Gastrocnemius medialis (tissue), 4 donors: ENCODE measurements around the gene HCFC1. TPM values are rescaled to one million over a fixed set of nuclear protein-coding genes. Genes with fewer than 3 reads are reported as not detected.
A peak's percentile ranks its signal among the peaks of the same experiment; 100 is the strongest.
"Not testable (repeated sequence)": the region's sequence is repeated elsewhere in the genome, so short reads cannot be mapped to it uniquely, and the experiment has no call there.

Experiments used
- ATAC-seq, 2 donors: fragments of 150-250 bp; one replicate each; pipeline ENCODE4 v1.9.1; 2016
- DNase-seq, 2 donors: peaks; one replicate each; pipeline ENCODE4 v3.0.0-alpha.2; 2019
- H3K27ac ChIP-seq, 4 donors: fragments of 200-600 bp; sonication (generic); 1 replicate in 1 of 4; 2 replicates in 3 of 4; pipeline ENCODE4 v1.5.1; 2016 to 2018; ENCODE audit warnings: mild to moderate bottlenecking in 2 of 4, moderate library complexity in 1 of 4
- H3K27me3 ChIP-seq, 3 donors: fragments of 200-600 bp; sonication (generic) in 2 of 3; 1 replicate in 1 of 3; 2 replicates in 2 of 3; pipeline versions ENCODE4 v1.5.1 to v1.6.0; 2016 to 2019; ENCODE audit warnings: mild to moderate bottlenecking in 1 of 3, moderate library complexity in 1 of 3
- H3K36me3 ChIP-seq, 2 donors: fragments of 200-600 bp; sonication (generic) in 1 of 2; one replicate each; pipeline ENCODE4 v1.5.1; 2017 to 2018
- H3K4me1 ChIP-seq, 2 donors: fragments of 200-600 bp; sonication (generic) in 1 of 2; one replicate each; pipeline ENCODE4 v1.5.1; 2016 to 2017; ENCODE audit warnings: mild to moderate bottlenecking in 2 of 2
- H3K4me3 ChIP-seq, 4 donors: fragments of 200-600 bp; sonication (generic) in 3 of 4; 1 replicate in 1 of 4; 2 replicates in 3 of 4; pipeline ENCODE4 v1.5.1; 2016 to 2019; ENCODE audit warnings: mild to moderate bottlenecking in 2 of 4
- H3K9me3 ChIP-seq, 3 donors: fragments of 200-600 bp; sonication (generic) in 2 of 3; 1 replicate in 1 of 3; 2 replicates in 2 of 3; pipeline ENCODE4 v1.5.1; 2016 to 2019
- POLR2A ChIP-seq, 2 donors: fragments of 450-650 bp; IDR thresholded peaks; one replicate each; pipeline ENCODE4 v1.6.1; 2017; ENCODE audit warnings: antibody characterized with exemption in 2 of 2, mild to moderate bottlenecking in 2 of 2, moderate library complexity in 2 of 2
- in situ Hi-C, 4 donors: fragments of 200-750 bp; cut with MboI; loops; one replicate each; pipeline versions ENCODE4 v1.15.0 to v1.8.0; 2017; ENCODE audit warnings: low sequenced_read_pairs in 4 of 4
- intact Hi-C: fragments of 100-400 bp; cut with DNase I; formaldehyde crosslinking; loops from one replicate; pipeline ENCODE4 v1.15.1; 2023; ENCODE audit warnings: low total_unique reads
- total RNA-seq, 4 donors: library from RNA; depleted of rRNA; stranded (reverse); fragments of >200 nt; gene quantifications; one replicate each; pipeline versions ENCODE4 v1.1.0 to v1.2.3, GENCODE V29; 2016
- TF ChIP-seq, protein P1 (sequence below), 5 experiments: fragments of 450-650 bp in 3 of 5; fragments of 200-600 bp in 2 of 5; sonication (generic) in 2 of 5; IDR thresholded peaks in 4 of 5; conservative IDR thresholded peaks in 1 of 5; 1 replicate in 4 of 5; 2 replicates in 1 of 5; pipeline ENCODE4 v1.5.1; 2016 to 2019; ENCODE audit warnings: antibody characterized with exemption in 5 of 5, mild to moderate bottlenecking in 3 of 5, moderate library complexity in 3 of 5

HCFC1 gene
- total RNA-seq, 4 donors from 2014 or later = 15.9 to 56.4 (median 51.8) TPM

- peak in 1 of 2 donors; percentile 25 for ATAC-seq
Measured at GRCh38 chrX:153999359-154000037, 27.9 kb upstream of the HCFC1 start.

GRCh38 chrX:153995504-153995903 is 23.9 kb upstream of the HCFC1 start:
- no peak for ATAC-seq
- intact Hi-C loops = no loop called here
- Histone ChIP-seq H3K27ac (no peak overlapping the region), H3K36me3 (no peaks in the 10 kb centered on the region), H3K4me1 (no peaks in the 10 kb centered on the region), H3K27me3 (no peaks in the 10 kb centered on the region), H3K9me3 (no peaks in the 10 kb centered on the region), H3K4me3 (no peak overlapping the region)
- no peak for DNase-seq
- TF ChIP-seq, protein P1, sequence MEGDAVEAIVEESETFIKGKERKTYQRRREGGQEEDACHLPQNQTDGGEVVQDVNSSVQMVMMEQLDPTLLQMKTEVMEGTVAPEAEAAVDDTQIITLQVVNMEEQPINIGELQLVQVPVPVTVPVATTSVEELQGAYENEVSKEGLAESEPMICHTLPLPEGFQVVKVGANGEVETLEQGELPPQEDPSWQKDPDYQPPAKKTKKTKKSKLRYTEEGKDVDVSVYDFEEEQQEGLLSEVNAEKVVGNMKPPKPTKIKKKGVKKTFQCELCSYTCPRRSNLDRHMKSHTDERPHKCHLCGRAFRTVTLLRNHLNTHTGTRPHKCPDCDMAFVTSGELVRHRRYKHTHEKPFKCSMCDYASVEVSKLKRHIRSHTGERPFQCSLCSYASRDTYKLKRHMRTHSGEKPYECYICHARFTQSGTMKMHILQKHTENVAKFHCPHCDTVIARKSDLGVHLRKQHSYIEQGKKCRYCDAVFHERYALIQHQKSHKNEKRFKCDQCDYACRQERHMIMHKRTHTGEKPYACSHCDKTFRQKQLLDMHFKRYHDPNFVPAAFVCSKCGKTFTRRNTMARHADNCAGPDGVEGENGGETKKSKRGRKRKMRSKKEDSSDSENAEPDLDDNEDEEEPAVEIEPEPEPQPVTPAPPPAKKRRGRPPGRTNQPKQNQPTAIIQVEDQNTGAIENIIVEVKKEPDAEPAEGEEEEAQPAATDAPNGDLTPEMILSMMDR (IDR thresholded peaks at IDR 0.05 in 4 of 5, conservative IDR thresholded peaks at IDR 0.05 in 1 of 5) = no peak
- in situ Hi-C loops = no loop called here

More at GRCh38 chrX:153999359-154000037, 27.9 kb upstream of the HCFC1 start:
- in situ Hi-C loops = no loop called here
- Histone ChIP-seq H3K4me1 (no peaks in the 10 kb centered on the region), H3K9me3 (no peaks in the 10 kb centered on the region), H3K27me3 (no peaks in the 10 kb centered on the region), H3K27ac (no peak overlapping the region), H3K36me3 (no peaks in the 10 kb centered on the region), H3K4me3 (no peak overlapping the region)
- intact Hi-C loops = no loop called here
- TF ChIP-seq, protein P1 (IDR thresholded peaks at IDR 0.05 in 4 of 5, conservative IDR thresholded peaks at IDR 0.05 in 1 of 5) = no peak
- TF ChIP-seq POLR2A (IDR thresholded peaks at IDR 0.05) = no peak
- DNase-seq = no peak

DNA sequence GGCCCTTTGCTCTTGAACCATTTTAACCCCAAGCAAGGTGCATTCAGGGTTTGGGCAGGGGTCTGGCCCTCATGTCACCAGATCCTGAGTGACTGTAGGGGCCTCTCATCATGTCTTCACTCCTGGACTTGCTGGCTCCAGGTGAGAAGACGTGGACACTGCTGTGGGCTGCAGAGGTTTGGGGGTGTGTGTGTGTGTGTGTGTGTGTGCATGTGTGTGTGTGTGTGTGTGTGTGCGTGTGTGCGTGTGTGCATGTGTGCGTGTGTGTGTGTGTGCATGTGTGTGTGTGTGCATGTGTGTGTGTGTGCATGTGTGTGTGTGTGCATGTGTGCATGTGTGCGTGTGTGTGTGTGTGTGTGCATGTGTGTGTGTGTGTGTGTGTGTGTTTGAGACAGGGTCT is 22.8 kb upstream of the HCFC1 start:
- H3K9me3 ChIP-seq, in situ Hi-C loops, intact Hi-C loops, H3K4me1 ChIP-seq, H3K27me3 ChIP-seq, H3K36me3 ChIP-seq, H3K27ac ChIP-seq, DNase-seq, H3K4me3 ChIP-seq, ATAC-seq: not testable (repeated sequence)

DNA sequence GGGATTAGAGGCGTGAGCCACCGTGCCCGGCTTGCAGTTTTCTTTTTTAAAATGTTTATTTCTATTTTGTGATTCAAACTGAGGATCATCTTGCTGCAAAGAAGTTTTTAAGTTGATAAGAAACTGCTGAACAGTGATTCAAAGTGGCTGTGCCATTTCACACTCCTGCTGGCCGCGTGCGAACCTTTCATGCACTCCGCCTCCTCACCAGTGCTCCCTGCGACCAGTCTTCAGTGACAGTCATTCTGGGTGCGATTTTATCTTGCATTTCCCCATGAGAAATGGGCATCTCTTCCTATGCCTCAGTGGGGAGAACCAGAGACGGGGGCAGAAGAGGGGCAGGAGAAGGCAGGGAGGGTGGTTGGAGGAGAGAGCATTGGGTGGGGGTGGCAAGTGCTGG is 22.4 kb upstream of the HCFC1 start:
- intact Hi-C loops = no loop called here
- Histone ChIP-seq H3K36me3 (no peaks in the 10 kb centered on the region), H3K4me3 (no peak overlapping the region), H3K4me1 (no peaks in the 10 kb centered on the region), H3K27ac (no peak overlapping the region), H3K27me3 (no peaks in the 10 kb centered on the region), H3K9me3 (no peaks in the 10 kb centered on the region)
- no peak for TF ChIP-seq POLR2A (IDR thresholded peaks at IDR 0.05)
- TF ChIP-seq, protein P1 (IDR thresholded peaks at IDR 0.05 in 4 of 5, conservative IDR thresholded peaks at IDR 0.05 in 1 of 5) = no peak
- DNase-seq (no peak), ATAC-seq (no peak)
- in situ Hi-C loops = no loop called here

DNA sequence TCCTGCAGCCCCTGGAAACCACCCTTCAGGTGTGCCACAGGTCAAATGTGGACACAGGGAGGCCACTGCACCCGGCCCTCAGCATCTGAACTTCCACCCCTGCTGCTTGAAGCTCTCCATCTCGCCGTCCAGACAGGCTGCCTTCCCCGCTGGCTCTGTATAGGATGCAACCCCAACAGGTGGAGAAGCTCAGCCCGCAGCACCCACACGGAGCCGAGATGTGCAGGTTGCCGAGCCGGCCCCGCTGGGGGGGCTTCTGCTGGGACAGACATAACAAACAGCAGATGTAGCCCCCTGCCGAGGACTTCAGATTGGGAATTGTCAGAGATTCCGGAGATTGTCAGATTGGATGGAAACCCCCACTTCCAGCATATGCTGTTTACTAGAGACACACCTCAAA is 21.5 kb upstream of the HCFC1 start:
- DNase-seq (no peak), ATAC-seq (no peak)
- no peak for TF ChIP-seq POLR2A (IDR thresholded peaks at IDR 0.05)
- TF ChIP-seq, protein P1 (IDR thresholded peaks at IDR 0.05 in 4 of 5, conservative IDR thresholded peaks at IDR 0.05 in 1 of 5) = no peak
- intact Hi-C loops = no loop called here
- in situ Hi-C loops = no loop called here
- Histone ChIP-seq H3K27ac (no peak overlapping the region), H3K9me3 (no peaks in the 10 kb centered on the region), H3K36me3 (no peaks in the 10 kb centered on the region), H3K4me3 (no peak overlapping the region), H3K27me3 (no peaks in the 10 kb centered on the region), H3K4me1 (no peaks in the 10 kb centered on the region)
